Progenitor cell of endocrine pancreas (in vitro differentiated cells): ENCODE results near the gene TIGD3. TPM values are rescaled to one million over a fixed set of nuclear protein-coding genes. Genes with fewer than 3 reads are reported as not detected.

Experiments used
- DNase-seq: peaks from one replicate; pipeline ENCODE4 v3.0.0; 2021; ENCODE audit warnings: low spot score; ENCODE audit not compliant: unreplicated experiment
- H3K27ac Mint-ChIP-seq: 2 replicates; pipeline ENCODE4 v1.8.0; 2021; ENCODE audit warnings: mild to moderate bottlenecking, moderate library complexity, mixed read lengths
- H3K27me3 Mint-ChIP-seq: 2 replicates; pipeline ENCODE4 v1.8.0; 2021; ENCODE audit warnings: mixed read lengths
- H3K36me3 Mint-ChIP-seq: 2 replicates; pipeline ENCODE4 v1.8.0; 2022; ENCODE audit warnings: mixed read lengths; ENCODE audit not compliant: insufficient read depth
- H3K4me1 Mint-ChIP-seq: 2 replicates; pipeline ENCODE4 v1.8.0; 2021; ENCODE audit warnings: low read depth, mixed read lengths
- H3K4me3 Mint-ChIP-seq: 2 replicates; pipeline ENCODE4 v1.8.0; 2021; ENCODE audit warnings: low read depth, mild to moderate bottlenecking, moderate library complexity, mixed read lengths
- H3K9me3 Mint-ChIP-seq: 2 replicates; pipeline ENCODE4 v1.8.0; 2021; ENCODE audit warnings: low read depth, mixed read lengths
- total RNA-seq: library from RNA; stranded (reverse); gene quantifications from 2 replicates; pipeline ENCODE4 v1.2.1, GENCODE V29; 2021
- TF ChIP-seq, protein P1 (sequence below): fragments of 200-600 bp; sonication (generic); IDR thresholded peaks from one replicate; pipeline ENCODE4 v1.5.0; 2021; ENCODE audit warnings: antibody characterized with exemption, mild to moderate bottlenecking; ENCODE audit not compliant: unreplicated experiment

Gene TIGD3
- total RNA-seq, 1 donor from 2014 or later = 3.0 TPM

DNA sequence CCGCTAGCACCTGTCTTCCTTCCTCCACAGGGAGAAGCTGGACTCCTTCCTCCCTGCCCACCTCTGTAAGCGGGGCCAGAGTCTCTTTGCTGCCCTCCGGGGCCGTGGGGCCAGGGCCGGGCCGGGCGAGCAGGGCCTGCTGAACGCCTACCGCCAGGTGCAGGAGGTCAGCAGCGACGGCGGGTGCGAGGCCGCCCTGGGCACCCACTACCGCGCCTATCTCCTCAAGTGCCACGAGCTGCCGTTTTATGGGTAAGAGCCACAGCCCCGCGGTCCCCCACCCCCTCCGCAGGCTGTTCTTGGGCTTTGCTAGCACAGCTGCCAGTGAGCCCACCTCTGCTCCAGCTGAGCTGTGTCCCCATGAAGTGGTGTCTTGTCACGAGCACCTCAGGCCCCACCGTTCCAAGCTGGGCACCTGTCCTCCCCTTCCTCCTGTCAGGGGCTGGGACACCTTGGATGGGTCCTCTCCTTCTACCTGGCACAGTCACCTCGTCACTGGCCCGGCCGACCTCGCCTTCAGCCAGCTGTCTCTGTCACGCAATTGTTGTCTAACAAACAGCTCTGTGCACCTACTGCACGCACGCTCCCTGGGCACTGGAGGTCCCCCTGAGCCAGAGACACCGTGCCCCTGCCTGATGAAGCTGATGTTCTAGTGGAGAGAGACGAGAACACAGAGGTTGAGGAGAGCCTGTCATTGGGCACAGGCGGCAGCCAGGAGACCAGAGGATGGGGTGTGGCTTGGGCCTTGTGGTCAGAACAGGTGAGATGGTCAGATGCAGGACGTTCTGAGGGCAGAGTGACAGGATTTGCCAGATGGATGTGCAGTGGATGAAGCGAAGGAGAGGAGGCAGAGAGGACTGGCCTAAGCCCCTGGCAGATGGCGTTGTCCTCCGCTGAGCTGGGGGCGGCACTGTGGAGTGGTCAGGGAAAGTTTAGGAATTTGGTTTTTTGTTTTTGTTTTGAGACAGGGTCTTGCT, 42.5 kb downstream of the TIGD3 start:
- no peaks in the 10 kb centered on the region for H3K9me3 Mint-ChIP-seq
- H3K36me3 Mint-ChIP-seq = peaks cover 7% of the 10 kb centered on the region
- TF ChIP-seq, protein P1, sequence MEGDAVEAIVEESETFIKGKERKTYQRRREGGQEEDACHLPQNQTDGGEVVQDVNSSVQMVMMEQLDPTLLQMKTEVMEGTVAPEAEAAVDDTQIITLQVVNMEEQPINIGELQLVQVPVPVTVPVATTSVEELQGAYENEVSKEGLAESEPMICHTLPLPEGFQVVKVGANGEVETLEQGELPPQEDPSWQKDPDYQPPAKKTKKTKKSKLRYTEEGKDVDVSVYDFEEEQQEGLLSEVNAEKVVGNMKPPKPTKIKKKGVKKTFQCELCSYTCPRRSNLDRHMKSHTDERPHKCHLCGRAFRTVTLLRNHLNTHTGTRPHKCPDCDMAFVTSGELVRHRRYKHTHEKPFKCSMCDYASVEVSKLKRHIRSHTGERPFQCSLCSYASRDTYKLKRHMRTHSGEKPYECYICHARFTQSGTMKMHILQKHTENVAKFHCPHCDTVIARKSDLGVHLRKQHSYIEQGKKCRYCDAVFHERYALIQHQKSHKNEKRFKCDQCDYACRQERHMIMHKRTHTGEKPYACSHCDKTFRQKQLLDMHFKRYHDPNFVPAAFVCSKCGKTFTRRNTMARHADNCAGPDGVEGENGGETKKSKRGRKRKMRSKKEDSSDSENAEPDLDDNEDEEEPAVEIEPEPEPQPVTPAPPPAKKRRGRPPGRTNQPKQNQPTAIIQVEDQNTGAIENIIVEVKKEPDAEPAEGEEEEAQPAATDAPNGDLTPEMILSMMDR = no peak
- H3K4me1 Mint-ChIP-seq = peaks cover 5% of the 10 kb centered on the region
- no peak for DNase-seq
- H3K27ac Mint-ChIP-seq = no peak overlapping the region
- H3K4me3 Mint-ChIP-seq = no peak overlapping the region
- no peaks in the 10 kb centered on the region for H3K27me3 Mint-ChIP-seq

DNA sequence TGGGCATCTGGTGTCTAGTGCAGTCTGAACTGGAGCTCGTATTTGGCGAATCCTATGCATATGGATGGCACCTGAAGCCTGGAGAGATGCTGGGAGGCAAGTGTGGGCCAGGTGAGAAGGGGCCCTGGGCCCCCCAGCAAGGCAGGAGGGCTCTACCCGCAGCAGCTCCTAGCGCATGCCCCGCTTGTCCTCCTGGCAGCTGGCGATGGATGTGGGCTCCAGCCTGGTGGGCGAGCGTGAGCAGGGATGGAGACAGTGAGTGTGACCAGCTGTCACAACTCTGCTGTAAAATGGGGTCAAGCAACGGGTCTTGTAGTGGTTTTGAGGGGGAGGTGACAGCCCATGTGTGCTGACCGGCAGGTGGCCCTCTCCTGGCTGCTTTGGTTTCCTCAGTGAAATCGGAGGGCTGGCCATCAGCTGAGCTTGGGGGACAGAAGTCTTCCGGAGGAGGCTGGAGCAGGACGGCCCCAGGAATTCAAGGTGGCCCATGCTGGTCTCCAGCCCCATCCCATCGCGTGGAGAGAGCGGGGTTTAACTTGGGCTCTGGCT, 43.9 kb downstream of the TIGD3 start:
- TF ChIP-seq, protein P1 = no peak
- Mint-ChIP-seq H3K27me3 (no peaks in the 10 kb centered on the region), H3K4me3 (no peak overlapping the region), H3K36me3 (peaks cover 7% of the 10 kb centered on the region), H3K9me3 (no peaks in the 10 kb centered on the region), H3K4me1 (peaks cover 7% of the 10 kb centered on the region), H3K27ac (no peak overlapping the region)
- DNase-seq = no peak

DNA sequence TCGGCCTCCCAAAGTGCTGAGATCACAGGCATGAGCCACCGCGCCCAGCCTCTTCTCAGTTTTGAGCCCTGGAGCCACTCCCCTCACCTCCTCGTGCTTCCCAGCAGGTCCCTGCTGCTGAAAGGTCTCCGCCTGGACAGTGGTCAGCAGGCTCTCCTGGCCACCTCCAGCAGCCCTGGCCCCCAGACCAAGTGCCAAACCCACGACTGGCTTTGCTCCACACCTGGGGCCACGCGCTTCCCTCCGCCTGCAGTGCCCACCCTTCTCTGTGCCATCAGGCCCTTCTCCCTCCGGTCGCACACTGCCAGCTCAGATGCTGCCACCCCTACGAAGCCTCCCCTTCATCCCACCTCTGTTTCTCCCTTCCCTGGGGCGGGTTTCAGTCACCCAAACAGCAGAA, 44.7 kb downstream of the TIGD3 start:
- H3K36me3 Mint-ChIP-seq = peaks cover 7% of the 10 kb centered on the region
- no peak for DNase-seq
- H3K4me1 Mint-ChIP-seq = peaks cover 7% of the 10 kb centered on the region
- H3K27me3 Mint-ChIP-seq = no peaks in the 10 kb centered on the region
- H3K9me3 Mint-ChIP-seq = no peaks in the 10 kb centered on the region
- TF ChIP-seq, protein P1 = no peak
- H3K27ac Mint-ChIP-seq = no peak overlapping the region
- H3K4me3 Mint-ChIP-seq = no peak overlapping the region

DNA sequence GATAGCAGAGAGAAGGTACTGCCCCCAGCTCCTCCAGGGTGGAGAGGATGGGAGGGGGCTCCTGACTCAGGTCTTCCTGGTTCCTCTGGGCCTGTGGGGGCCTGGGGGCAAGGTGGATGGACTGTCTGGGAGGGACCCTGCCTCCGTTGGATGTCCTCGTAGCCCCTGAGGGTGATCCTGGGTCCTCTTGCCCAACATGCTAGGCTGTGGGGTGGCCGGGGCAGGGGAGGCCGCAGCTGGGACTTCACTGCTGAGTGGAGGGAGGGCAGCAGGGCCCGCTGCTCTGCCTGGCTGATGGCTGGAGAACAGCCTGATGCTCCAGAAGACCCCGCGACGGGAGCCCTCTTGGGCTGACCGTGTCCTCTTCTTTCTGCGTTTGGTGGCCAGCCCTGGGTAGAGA, 45.3 kb downstream of the TIGD3 start:
- no peak for DNase-seq
- Mint-ChIP-seq H3K4me1 (peaks cover 7% of the 10 kb centered on the region), H3K27me3 (no peaks in the 10 kb centered on the region), H3K9me3 (no peaks in the 10 kb centered on the region), H3K36me3 (peaks cover 7% of the 10 kb centered on the region), H3K4me3 (no peak overlapping the region), H3K27ac (no peak overlapping the region)
- TF ChIP-seq, protein P1 = no peak

DNA sequence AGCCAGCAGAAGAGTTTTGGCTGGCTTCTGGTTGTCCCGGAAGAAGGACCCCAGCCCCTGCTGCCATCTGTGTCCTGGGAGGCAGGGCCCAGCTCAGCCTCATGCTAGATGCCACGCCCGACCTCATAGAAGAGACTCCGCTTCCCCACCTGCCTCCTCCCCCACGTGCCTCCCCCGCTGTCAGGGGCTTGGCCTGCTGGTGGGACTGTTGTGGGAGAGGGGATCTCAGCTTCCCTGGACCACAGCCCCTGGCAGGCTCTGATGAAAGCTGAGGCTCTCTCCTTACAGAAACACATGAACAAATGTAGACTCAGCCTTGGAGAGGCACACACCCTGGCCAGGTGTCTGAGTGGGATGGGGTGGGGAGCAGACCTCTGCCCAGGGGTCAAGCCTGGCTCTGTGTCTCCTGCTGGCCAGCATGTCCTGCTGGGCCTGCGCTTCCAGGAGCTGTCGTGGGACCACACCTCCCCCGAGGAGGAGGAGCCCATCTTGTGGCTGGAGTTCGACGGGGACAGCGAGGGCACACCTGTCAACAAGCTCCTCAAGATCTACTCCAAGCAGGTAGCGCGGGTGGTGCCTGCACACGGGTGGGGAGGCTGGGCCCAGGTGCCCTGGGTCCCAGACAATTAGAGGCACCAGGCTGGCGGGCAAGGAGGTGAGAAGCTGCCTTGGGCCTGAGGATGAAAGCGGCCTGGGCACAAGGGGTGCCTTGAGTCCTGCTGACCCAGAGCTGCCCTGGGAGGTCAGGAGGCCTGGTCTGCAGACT, 45.9 kb downstream of the TIGD3 start:
- Mint-ChIP-seq H3K27ac (no peak overlapping the region), H3K4me1 (peaks cover 7% of the 10 kb centered on the region), H3K27me3 (no peaks in the 10 kb centered on the region), H3K9me3 (no peaks in the 10 kb centered on the region), H3K36me3 (peaks cover 8% of the 10 kb centered on the region), H3K4me3 (no peak overlapping the region)
- TF ChIP-seq, protein P1 = no peak
- no peak for DNase-seq
